B cell (primary cell): ENCODE measurements around the gene VAV2. TPM values are rescaled to one million over a fixed set of nuclear protein-coding genes. Genes with fewer than 3 reads are reported as not detected.

ENCODE experiments used
- ATAC-seq: fragments of 200-7000 bp; cut with Tn5 transposase; one replicate; pipeline ENCODE4 v1.10.0; 2021; ENCODE audit warnings: low read depth, mild to moderate bottlenecking, moderate number of reproducible peaks, moderate library complexity
- CTCF ChIA-PET: fragments of 350-600 bp; sonication (Branson Sonifier 250); formaldehyde crosslinking; loops from one replicate; lab custom pipeline; 2021; ENCODE audit warnings: antibody characterized with exemption, inconsistent platforms; lab: Charles Lee
- POLR2A ChIA-PET: fragments of 350-600 bp; sonication (Branson Sonifier 250); formaldehyde crosslinking; loops from one replicate; lab custom pipeline; 2021; ENCODE audit warnings: antibody characterized with exemption; lab: Charles Lee
- DNase-seq: peaks from one replicate; pipeline ENCODE4 v3.0.0; 2013
- H2AFZ ChIP-seq: 2 replicates; pipeline ENCODE4 v1.6.1; 2012; ENCODE audit warnings: mild to moderate bottlenecking, low read depth, low read length; ENCODE audit not compliant: insufficient read depth, poor library complexity, severe bottlenecking
- H3K27ac ChIP-seq, 2 donors: 1 replicate in 1 of 2; 2 replicates in 1 of 2; pipeline ENCODE4 v1.5.1; 2012 to 2013; ENCODE audit warnings: low read length in 2 of 2, mild to moderate bottlenecking in 2 of 2, moderate library complexity in 1 of 2
- H3K27me3 ChIP-seq, 4 experiments: fragments of 200-600 bp in 1 of 4; sonication (generic) in 1 of 4; replicated peaks in 1 of 4; 1 replicate in 2 of 4; 2 replicates in 2 of 4; pipeline versions ENCODE4 v1.6.1 to v1.7.0; 2013 to 2016; ENCODE audit warnings: low read length in 3 of 4, mild to moderate bottlenecking in 2 of 4, mixed read lengths in 1 of 4, moderate library complexity in 1 of 4; ENCODE audit not compliant: insufficient read depth in 4 of 4, control insufficient read depth in 3 of 4; ENCODE audit errors: control extremely low read depth in 1 of 4
- H3K36me3 ChIP-seq, 2 experiments: replicated peaks in 1 of 2; 1 replicate in 1 of 2; 2 replicates in 1 of 2; pipeline versions ENCODE4 v1.6.1 to v1.7.1; 2013; ENCODE audit warnings: low read length in 1 of 2; ENCODE audit not compliant: insufficient read depth in 2 of 2, control insufficient read depth in 1 of 2; ENCODE audit errors: control extremely low read depth in 1 of 2, extremely low read depth in 1 of 2
- H3K4me1 ChIP-seq, 2 donors: fragments of 200-600 bp in 1 of 2; sonication (generic) in 1 of 2; 1 replicate in 1 of 2; 2 replicates in 1 of 2; pipeline versions ENCODE4 v1.5.1 to v1.6.1; 2013 to 2017; ENCODE audit warnings: low read length in 2 of 2; ENCODE audit not compliant: control insufficient read depth in 2 of 2, insufficient read depth in 2 of 2
- H3K4me2 ChIP-seq: replicated peaks from 2 replicates; pipeline ENCODE3; 2012; ENCODE audit warnings: mild to moderate bottlenecking, low read depth, low read length; ENCODE audit not compliant: poor library complexity, severe bottlenecking
- H3K4me3 ChIP-seq, 5 experiments: fragments of 200-600 bp in 1 of 5; sonication (generic) in 1 of 5; 1 replicate in 3 of 5; 2 replicates in 2 of 5; pipeline versions ENCODE4 v1.5.1 to v1.7.0; 2011 to 2016; ENCODE audit warnings: low read length in 4 of 5, mild to moderate bottlenecking in 4 of 5, low read depth in 2 of 5, control low read depth in 1 of 5, moderate library complexity in 1 of 5; ENCODE audit not compliant: insufficient read depth in 1 of 5; ENCODE audit errors: control extremely low read depth in 1 of 5, extremely low read depth in 1 of 5
- H3K79me2 ChIP-seq: fragments of 200-600 bp; sonication (generic); one replicate; pipeline ENCODE4 v1.6.0; 2016; ENCODE audit warnings: low read length; ENCODE audit not compliant: control insufficient read depth, insufficient read depth
- H3K9ac ChIP-seq: fragments of 200-600 bp; sonication (generic); 2 replicates; pipeline ENCODE4 v1.6.1; 2017; ENCODE audit warnings: mild to moderate bottlenecking, low read length, moderate library complexity
- H3K9me3 ChIP-seq, 3 donors: one replicate each; pipeline versions ENCODE4 v1.6.1 to v1.7.1; 2013; ENCODE audit warnings: low read length in 2 of 3; ENCODE audit not compliant: control insufficient read depth in 2 of 3, insufficient read depth in 1 of 3; ENCODE audit errors: control extremely low read depth in 1 of 3
- H4K20me1 ChIP-seq: 2 replicates; pipeline ENCODE4 v1.6.0; 2012; ENCODE audit warnings: mild to moderate bottlenecking, low read length; ENCODE audit not compliant: insufficient read depth, control insufficient read depth, poor library complexity, severe bottlenecking
- H3K27ac Mint-ChIP-seq: one replicate; pipeline ENCODE4 v1.8.0; 2021; ENCODE audit warnings: mixed read lengths
- H3K27me3 Mint-ChIP-seq: one replicate; pipeline ENCODE4 v1.8.0; 2021; ENCODE audit warnings: mixed read lengths
- H3K4me1 Mint-ChIP-seq: one replicate; pipeline ENCODE4 v1.8.0; 2021; ENCODE audit warnings: mixed read lengths
- H3K4me3 Mint-ChIP-seq: one replicate; pipeline ENCODE4 v1.8.0; 2021; ENCODE audit warnings: mixed read lengths
- H3K9me3 Mint-ChIP-seq: one replicate; pipeline ENCODE4 v1.8.0; 2022; ENCODE audit warnings: mixed read lengths; ENCODE audit not compliant: insufficient read depth
- CTCF ChIP-seq: fragments of 200-600 bp; IDR thresholded peaks from one replicate; pipeline ENCODE4 v1.8.0; 2022; ENCODE audit warnings: antibody characterized with exemption, mild to moderate bottlenecking
- EZH2 ChIP-seq: IDR thresholded peaks from 2 replicates; pipeline ENCODE4 v1.6.1; 2012; ENCODE audit warnings: borderline replicate concordance, low read depth, mild to moderate bottlenecking, moderate library complexity, low read length; ENCODE audit not compliant: insufficient read depth, poor library complexity, severe bottlenecking
- WGBS: methylation state at CpG from one replicate; pipeline ENCODE4 v1.1.5; 2013; ENCODE audit warnings: missing lambda C conversion rate; ENCODE audit not compliant: insufficient coverage; 5-methylcytosine and 5-hydroxymethylcytosine counted together
- intact Hi-C: fragments of 100-400 bp; cut with micrococcal nuclease; formaldehyde crosslinking; loops from one replicate; pipeline ENCODE4 v1.10.0; 2022
- polyA plus RNA-seq: library from polyadenylated mRNA; depleted of rRNA; stranded (reverse); fragments of >200 nt; gene quantifications from 2 replicates; pipeline ENCODE4 v1.2.3, GENCODE V29; 2012
- total RNA-seq, 2 donors: library from RNA; stranded (reverse); fragments of 120-200 nt in 1 of 2; gene quantifications; 1 replicate in 1 of 2; 2 replicates in 1 of 2; pipeline versions ENCODE4 v1.2.3 to v1.2.4, GENCODE V29; 2013 to 2022

Gene VAV2
- total and polyA plus RNA-seq, 2 donors (not counting 1 experiment from before 2014, with no cell fraction given): 34.4 to 128 TPM

- Histone ChIP-seq H4K20me1 (no peaks in the 10 kb centered on the region), H3K4me2 (peak overlapping the region; percentile 43), H3K36me3 (no peaks in the 10 kb centered on the region), H3K4me1 (peaks cover 25 to 36% of the 10 kb centered on the region in 2 donors), H3K27me3 (no peaks in the 10 kb centered on the region), H3K79me2 (no peaks in the 10 kb centered on the region), H3K9me3 (no peaks in the 10 kb centered on the region), H3K27ac (no peak overlapping the region), H3K4me3 (no peak overlapping the region), H3K9ac (no peak overlapping the region), H2AFZ (no peak overlapping the region)
- CTCF ChIA-PET: interaction anchor here (1.3 to 4.7 kb wide), 4 partner anchors 7 to 265 kb away, joined by 3 to 17 read pairs (median 7); no protein-coding TSS in a partner anchor
- intact Hi-C loops: loop anchor here (5.0 kb wide), 1 partner anchor 52 kb away; no protein-coding TSS in a partner anchor
- TF ChIP-seq EZH2: no peak
- no peak for TF ChIP-seq CTCF
- POLR2A ChIA-PET: no interaction called here
- H3K4me3 Mint-ChIP-seq: peak overlapping the region; percentile 85
- no peaks in the 10 kb centered on the region for H3K9me3 Mint-ChIP-seq
- peaks cover 7% of the 10 kb centered on the region for H3K27me3 Mint-ChIP-seq
- WGBS: 7% methylated on average over 5 of the region's 10 CpGs
- peaks cover 39% of the 10 kb centered on the region for H3K4me1 Mint-ChIP-seq
- DNase-seq (peak; percentile 58), ATAC-seq (peak; percentile 56)
- H3K27ac Mint-ChIP-seq: peak overlapping the region; percentile 84
Observed at GRCh38 chr9:133735415-133735775, 256.7 kb downstream of the VAV2 start.

GRCh38 chr9:133734590-133735414 lies 257.3 kb downstream of the VAV2 start:
- no peaks in the 10 kb centered on the region for H3K27me3 ChIP-seq
- WGBS: 57% methylated on average over 19 of the region's 23 CpGs
- H3K4me3 ChIP-seq: no peak overlapping the region
- ChIA-PET CTCF (interaction anchor here (1.3 to 4.7 kb wide), 4 partner anchors 8 to 265 kb away, joined by 3 to 17 read pairs (median 7); no protein-coding TSS in a partner anchor), POLR2A (interaction anchor here (0.5 kb wide), 1 partner anchor 334 kb away, joined by 3 read pairs; no protein-coding TSS in a partner anchor)
- H3K9ac ChIP-seq: no peak overlapping the region
- intact Hi-C loops: loop anchor here (5.0 kb wide), 1 partner anchor 52 kb away; no protein-coding TSS in a partner anchor
- no peak overlapping the region for H3K27ac ChIP-seq
- peak overlapping the region; percentile 43 for H3K4me2 ChIP-seq
- peak; percentile 63 for DNase-seq
- peaks cover 39% of the 10 kb centered on the region for H3K4me1 Mint-ChIP-seq
- peak overlapping the region; percentile 85 for H3K4me3 Mint-ChIP-seq
- H2AFZ ChIP-seq: no peak overlapping the region
- H3K79me2 ChIP-seq: no peaks in the 10 kb centered on the region
- H3K27ac Mint-ChIP-seq: peak overlapping the region; percentile 84
- H3K9me3 Mint-ChIP-seq: no peaks in the 10 kb centered on the region
- no peaks in the 10 kb centered on the region for H3K36me3 ChIP-seq
- H3K27me3 Mint-ChIP-seq: peaks cover 7% of the 10 kb centered on the region
- H3K9me3 ChIP-seq: no peaks in the 10 kb centered on the region
- peaks cover 25 to 36% of the 10 kb centered on the region in 2 donors for H3K4me1 ChIP-seq
- no peak for TF ChIP-seq CTCF
- no peak for TF ChIP-seq EZH2
- no peaks in the 10 kb centered on the region for H4K20me1 ChIP-seq
- peak; percentile 55 for ATAC-seq
